GM19238 (cell line): ENCODE measurements around the gene FAM120AOS.
"Not testable (repeated sequence)": the region's sequence is repeated elsewhere in the genome, so short reads cannot be mapped to it uniquely, and the experiment has no call there.

Experiments
- DNase-seq: peaks from one replicate; pipeline ENCODE4 v3.0.0; 2011; ENCODE audit warnings: low spot score; ENCODE audit not compliant: insufficient read length

The FAM120AOS gene

GRCh38 chr9:93440896-93441580 lies 12.3 kb downstream of the FAM120AOS start:
- DNase-seq = no peak

- not testable (repeated sequence) for DNase-seq
Measured at GRCh38 chr9:93439301-93439700, 14.1 kb downstream of the FAM120AOS start.

GRCh38 chr9:93437996-93438395 lies 15.4 kb downstream of the FAM120AOS start:
- DNase-seq = no peak

GRCh38 chr9:93436655-93437407 lies 16.6 kb downstream of the FAM120AOS start:
- no peak for DNase-seq

GRCh38 chr9:93436218-93436617 lies 17.2 kb downstream of the FAM120AOS start:
- DNase-seq = no peak

GRCh38 chr9:93435386-93435785 lies 18.0 kb downstream of the FAM120AOS start:
- DNase-seq = no peak

GRCh38 chr9:93434056-93434455 lies 19.3 kb downstream of the FAM120AOS start:
- DNase-seq = no peak

GRCh38 chr9:93432964-93433363 lies 20.4 kb downstream of the FAM120AOS start:
- no peak for DNase-seq

GRCh38 chr9:93431539-93432105 lies 21.8 kb downstream of the FAM120AOS start:
- DNase-seq = no peak

GRCh38 chr9:93427655-93428379 lies 25.6 kb downstream of the FAM120AOS start:
- no peak for DNase-seq

GRCh38 chr9:93422977-93423616 lies 30.3 kb downstream of the FAM120AOS start:
- no peak for DNase-seq

GRCh38 chr9:93419023-93419422 lies 34.4 kb downstream of the FAM120AOS start:
- DNase-seq = no peak

GRCh38 chr9:93417538-93417937 lies 35.8 kb downstream of the FAM120AOS start:
- no peak for DNase-seq

GRCh38 chr9:93416530-93417235 lies 36.7 kb downstream of the FAM120AOS start:
- no peak for DNase-seq

- DNase-seq = no peak
Measured at GRCh38 chr9:93415176-93415690, 38.1 kb downstream of the FAM120AOS start.

GRCh38 chr9:93413530-93413929 lies 39.9 kb downstream of the FAM120AOS start:
- DNase-seq = no peak

- no peak for DNase-seq
Measured at GRCh38 chr9:93406371-93406770, 47.0 kb downstream of the FAM120AOS start.

GRCh38 chr9:93398471-93398870 lies 54.9 kb downstream of the FAM120AOS start:
- no peak for DNase-seq

- no peak for DNase-seq
Measured at GRCh38 chr9:93397661-93398373, 55.6 kb downstream of the FAM120AOS start.
